Measurements from ENCODE around the gene LPIN1. TPM values are rescaled to one million over a fixed set of nuclear protein-coding genes. Genes with fewer than 3 reads are reported as not detected.

LPIN1 gene
- total and polyA plus RNA-seq, 4 donors: 10.1 to 27.4 (median 13.4) TPM

DNA sequence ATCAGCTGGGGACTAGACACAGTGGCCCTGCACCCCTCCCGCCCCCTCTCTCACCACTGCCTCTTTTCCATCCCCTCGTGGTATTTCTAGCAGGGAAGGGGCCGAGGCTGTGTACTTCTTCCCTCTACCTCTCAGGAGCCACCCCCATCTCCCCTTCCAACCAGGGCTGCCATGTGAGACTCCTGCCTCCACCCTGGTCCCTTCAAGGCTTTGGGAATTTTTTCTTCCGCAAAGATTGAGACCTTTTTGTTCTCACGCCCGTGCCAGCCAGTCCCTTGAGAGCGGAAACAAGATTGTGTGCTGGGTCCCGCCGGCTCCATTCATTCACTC, 39.1 kb downstream of the LPIN1 start (continued):
- TF ChIP-seq CTCF (IDR thresholded peaks at IDR 0.05; ENCODE audit: low read depth, low read length, missing input control): no peak
- TF ChIP-seq, protein P1, sequence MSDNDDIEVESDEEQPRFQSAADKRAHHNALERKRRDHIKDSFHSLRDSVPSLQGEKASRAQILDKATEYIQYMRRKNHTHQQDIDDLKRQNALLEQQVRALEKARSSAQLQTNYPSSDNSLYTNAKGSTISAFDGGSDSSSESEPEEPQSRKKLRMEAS (IDR thresholded peaks at IDR 0.05): no peak
- no peak for TF ChIP-seq YY1 (IDR thresholded peaks at IDR 0.05)
- TF ChIP-seq RAD21 (IDR thresholded peaks at IDR 0.05): no peak
- TF ChIP-seq NR2F2 (IDR thresholded peaks at IDR 0.05): no peak
- TF ChIP-seq FOXA1 (IDR thresholded peaks at IDR 0.05): no peak
- no peak for TF ChIP-seq TAF1 (conservative IDR thresholded peaks at IDR 0.05)
- no peak for TF ChIP-seq EGR1 (IDR thresholded peaks at IDR 0.05; ENCODE audit: low read depth in 2 of 2)

GRCh38 chr2:11786191-11786590, 39.8 kb downstream of the LPIN1 start:
- no peaks in the 10 kb centered on the region for H3K27me3 ChIP-seq (ENCODE audit: control insufficient read depth in 4 of 4, insufficient read depth in 4 of 4, low read length in 3 of 4)
- TF ChIP-seq, protein P2, sequence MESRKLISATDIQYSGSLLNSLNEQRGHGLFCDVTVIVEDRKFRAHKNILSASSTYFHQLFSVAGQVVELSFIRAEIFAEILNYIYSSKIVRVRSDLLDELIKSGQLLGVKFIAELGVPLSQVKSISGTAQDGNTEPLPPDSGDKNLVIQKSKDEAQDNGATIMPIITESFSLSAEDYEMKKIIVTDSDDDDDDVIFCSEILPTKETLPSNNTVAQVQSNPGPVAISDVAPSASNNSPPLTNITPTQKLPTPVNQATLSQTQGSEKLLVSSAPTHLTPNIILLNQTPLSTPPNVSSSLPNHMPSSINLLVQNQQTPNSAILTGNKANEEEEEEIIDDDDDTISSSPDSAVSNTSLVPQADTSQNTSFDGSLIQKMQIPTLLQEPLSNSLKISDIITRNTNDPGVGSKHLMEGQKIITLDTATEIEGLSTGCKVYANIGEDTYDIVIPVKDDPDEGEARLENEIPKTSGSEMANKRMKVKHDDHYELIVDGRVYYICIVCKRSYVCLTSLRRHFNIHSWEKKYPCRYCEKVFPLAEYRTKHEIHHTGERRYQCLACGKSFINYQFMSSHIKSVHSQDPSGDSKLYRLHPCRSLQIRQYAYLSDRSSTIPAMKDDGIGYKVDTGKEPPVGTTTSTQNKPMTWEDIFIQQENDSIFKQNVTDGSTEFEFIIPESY (IDR thresholded peaks at IDR 0.05): no peak
- no peak for TF ChIP-seq SP1 (IDR thresholded peaks at IDR 0.05)
- TF ChIP-seq JUND (IDR thresholded peaks at IDR 0.05): no peak
- TF ChIP-seq NR2F2 (IDR thresholded peaks at IDR 0.05): no peak
- no peak for TF ChIP-seq FOXA1 (IDR thresholded peaks at IDR 0.05)
- no peak for TF ChIP-seq CTCF (IDR thresholded peaks at IDR 0.05; ENCODE audit: low read depth, low read length, missing input control)
- no peak for TF ChIP-seq FOXA2 (IDR thresholded peaks at IDR 0.05)
- TF ChIP-seq, protein P3, sequence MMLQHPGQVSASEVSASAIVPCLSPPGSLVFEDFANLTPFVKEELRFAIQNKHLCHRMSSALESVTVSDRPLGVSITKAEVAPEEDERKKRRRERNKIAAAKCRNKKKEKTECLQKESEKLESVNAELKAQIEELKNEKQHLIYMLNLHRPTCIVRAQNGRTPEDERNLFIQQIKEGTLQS (IDR thresholded peaks at IDR 0.05): no peak
- TF ChIP-seq RXRA (IDR thresholded peaks at IDR 0.05): no peak
- no peak for TF ChIP-seq TAF1 (conservative IDR thresholded peaks at IDR 0.05)
- TF ChIP-seq HNF4A (conservative IDR thresholded peaks at IDR 0.05): no peak
- H3K36me3 ChIP-seq (ENCODE audit: control insufficient read depth in 4 of 4, insufficient read depth in 3 of 4, low read depth in 1 of 4, low read length in 3 of 4): peaks cover 24 to 89% (median 64%) of the 10 kb centered on the region in 4 donors
- no peak for DNase-seq (ENCODE audit: low spot score)
- no peaks in the 10 kb centered on the region for H3K9me3 ChIP-seq (ENCODE audit: control insufficient read depth in 4 of 4, low read length in 3 of 4)
- 95% methylated on average over 9 of the region's 9 CpGs for WGBS
- H3K4me1 ChIP-seq (ENCODE audit: control insufficient read depth in 4 of 4, insufficient read depth in 4 of 4, low read length in 3 of 4): no peaks in the 10 kb centered on the region
- no peak overlapping the region for H3K9ac ChIP-seq (ENCODE audit: low read depth in 1 of 2, low read length in 2 of 2)
- H3K27ac ChIP-seq (ENCODE audit: low read depth in 1 of 2, low read length in 2 of 2): no peak overlapping the region
- no peak overlapping the region for H3K4me3 ChIP-seq (ENCODE audit: low read depth in 1 of 3, low read length in 3 of 3)

DNA sequence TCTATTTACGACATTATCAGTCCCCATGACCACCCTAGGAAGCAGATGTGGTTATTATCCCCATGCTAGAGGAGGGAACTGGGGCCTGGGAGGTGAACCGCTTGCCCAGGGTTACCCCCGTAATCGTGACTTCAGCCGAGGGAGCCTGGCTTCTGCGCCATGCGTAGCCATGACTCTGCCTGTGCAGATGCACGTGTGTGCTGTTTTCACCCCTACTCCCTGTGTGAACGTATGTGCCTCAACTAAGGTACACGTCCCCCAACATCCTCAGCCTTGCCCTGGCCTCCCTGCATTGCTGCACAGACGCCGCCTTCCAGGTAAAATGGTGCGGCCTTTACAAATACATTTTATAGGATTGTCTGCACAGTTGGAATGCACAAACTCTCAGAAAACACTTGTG, 40.2 kb downstream of the LPIN1 start:
- DNase-seq (ENCODE audit: low spot score): no peak
- Histone ChIP-seq H3K27me3 (ENCODE audit: control insufficient read depth in 4 of 4, insufficient read depth in 4 of 4, low read length in 3 of 4) (no peaks in the 10 kb centered on the region), H3K36me3 (ENCODE audit: control insufficient read depth in 4 of 4, insufficient read depth in 3 of 4, low read depth in 1 of 4, low read length in 3 of 4) (peaks cover 24 to 86% (median 63%) of the 10 kb centered on the region in 4 donors), H3K27ac (ENCODE audit: low read depth in 1 of 2, low read length in 2 of 2) (no peak overlapping the region), H3K9ac (ENCODE audit: low read depth in 1 of 2, low read length in 2 of 2) (no peak overlapping the region), H3K9me3 (ENCODE audit: control insufficient read depth in 4 of 4, low read length in 3 of 4) (no peaks in the 10 kb centered on the region), H3K4me3 (ENCODE audit: low read depth in 1 of 3, low read length in 3 of 3) (no peak overlapping the region), H3K4me1 (ENCODE audit: control insufficient read depth in 4 of 4, insufficient read depth in 4 of 4, low read length in 3 of 4) (no peaks in the 10 kb centered on the region)
- WGBS: 97% methylated on average over 13 of the region's 13 CpGs
- no peak for TF ChIP-seq GABPA (IDR thresholded peaks at IDR 0.05 in 1 of 2, conservative IDR thresholded peaks at IDR 0.05 in 1 of 2)

Data from liver (tissue), 9 donors.